Measurements from ENCODE around the gene KCNG2. TPM values are rescaled to one million over a fixed set of nuclear protein-coding genes. Genes with fewer than 3 reads are reported as not detected.
A peak's percentile ranks its signal among the peaks of the same experiment; 100 is the strongest.

The KCNG2 gene
- total RNA-seq, 2 donors from 2014 or later = not detected

GRCh38 chr18:79904357-79905147 lies 106.8 kb downstream of the KCNG2 start:
- TF ChIP-seq CTCF (IDR thresholded peaks at IDR 0.05) (no peak), POLR2A (IDR thresholded peaks at IDR 0.05) (no peak)
- H3K27ac ChIP-seq = no peak overlapping the region
- ATAC-seq = no peak

DNA sequence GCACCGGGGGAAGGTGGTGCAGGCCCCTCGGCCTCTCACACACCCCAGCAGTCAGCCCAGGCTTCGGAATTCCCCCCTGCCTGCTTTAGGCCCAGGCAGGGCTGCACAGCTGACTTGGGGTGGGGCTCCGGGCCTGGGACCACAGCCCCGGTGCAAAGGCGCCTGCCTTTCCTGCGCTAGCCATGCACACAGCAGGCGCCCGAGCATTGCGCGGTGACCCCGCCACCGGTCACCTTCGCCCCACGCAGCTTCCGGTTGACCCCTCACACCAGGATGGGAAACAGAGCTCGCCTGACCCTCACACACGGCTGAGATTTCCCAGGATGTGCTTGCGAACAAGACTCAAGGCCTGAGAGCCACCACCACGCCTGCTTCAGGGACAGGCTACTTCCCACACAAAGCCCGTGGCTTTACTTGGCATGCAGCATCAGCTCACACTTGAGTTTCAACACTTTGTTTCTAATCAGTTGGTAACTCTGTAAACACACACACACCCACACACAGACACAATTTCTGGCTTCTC lies 107.7 kb downstream of the KCNG2 start:
- TF ChIP-seq POLR2A (IDR thresholded peaks at IDR 0.05) (no peak), CTCF (IDR thresholded peaks at IDR 0.05) (no peak)
- Histone ChIP-seq H3K4me3 (no peak overlapping the region), H3K9me3 (peaks cover 0 to under 1% (median 0%) of the 10 kb centered on the region in 3 donors), H3K4me1 (no peaks in the 10 kb centered on the region), H3K36me3 (replicated peaks in 1 of 2; ENCODE audit: insufficient read depth in 1 of 2, low read depth in 2 of 2) (peaks cover 9 to 11% of the 10 kb centered on the region in 2 donors), H3K27ac (no peak overlapping the region), H3K27me3 (no peaks in the 10 kb centered on the region)
- DNase-seq (peak in 1 of 4 donors; percentile 5), ATAC-seq (no peak)
- intact Hi-C loops (cut with DNase I) = no loop called here
- WGBS, 2 donors = 93% methylated on average over 11 to 21 of the region's 21 CpGs

More at GRCh38 chr18:79904357-79905147, 106.8 kb downstream of the KCNG2 start:
- Histone ChIP-seq H3K4me3 (no peak overlapping the region), H3K27me3 (no peaks in the 10 kb centered on the region), H3K36me3 (replicated peaks in 1 of 2; ENCODE audit: insufficient read depth in 1 of 2, low read depth in 2 of 2) (peaks cover 9 to 11% of the 10 kb centered on the region in 2 donors), H3K9me3 (peaks cover 0 to 8% (median 0%) of the 10 kb centered on the region in 3 donors), H3K4me1 (no peaks in the 10 kb centered on the region)
- peak in 1 of 4 donors; percentile 5 for DNase-seq
- WGBS, 2 donors = 95 to 96% methylated on average over 4 to 27 of the region's 27 CpGs
- intact Hi-C loops (cut with DNase I) = no loop called here

DNA sequence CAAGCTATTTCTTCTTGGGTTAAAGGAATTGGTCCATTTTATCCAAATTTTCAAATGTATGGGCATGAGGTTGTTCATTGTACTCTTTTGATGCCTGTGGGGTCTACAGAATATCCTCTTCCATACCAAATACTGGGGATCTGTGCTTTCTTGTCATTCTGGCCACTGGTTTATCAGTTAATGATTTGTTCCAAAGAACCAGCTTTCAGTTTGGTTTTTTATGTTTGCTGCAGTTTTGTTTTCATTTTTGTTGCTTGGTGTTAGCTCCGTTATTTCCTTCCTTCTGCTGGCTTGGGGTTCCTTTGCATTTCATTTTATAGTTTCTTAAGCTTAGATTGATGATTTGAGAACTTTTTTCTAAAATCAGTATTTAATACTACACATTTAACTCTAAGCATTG lies 108.3 kb downstream of the KCNG2 start:
- intact Hi-C loops (cut with DNase I) = no loop called here
- DNase-seq (no peak), ATAC-seq (no peak)
- TF ChIP-seq CTCF (IDR thresholded peaks at IDR 0.05) = no peak
- no peak for TF ChIP-seq POLR2A (IDR thresholded peaks at IDR 0.05)
- Histone ChIP-seq H3K36me3 (replicated peaks in 1 of 2; ENCODE audit: insufficient read depth in 1 of 2, low read depth in 2 of 2) (peaks cover 9 to 11% of the 10 kb centered on the region in 2 donors), H3K4me3 (no peak overlapping the region), H3K27me3 (no peaks in the 10 kb centered on the region), H3K9me3 (no peaks in the 10 kb centered on the region), H3K27ac (no peak overlapping the region), H3K4me1 (no peaks in the 10 kb centered on the region)
- WGBS, 2 donors = 84 to 92% methylated on average over 1 of the region's 1 CpG

DNA sequence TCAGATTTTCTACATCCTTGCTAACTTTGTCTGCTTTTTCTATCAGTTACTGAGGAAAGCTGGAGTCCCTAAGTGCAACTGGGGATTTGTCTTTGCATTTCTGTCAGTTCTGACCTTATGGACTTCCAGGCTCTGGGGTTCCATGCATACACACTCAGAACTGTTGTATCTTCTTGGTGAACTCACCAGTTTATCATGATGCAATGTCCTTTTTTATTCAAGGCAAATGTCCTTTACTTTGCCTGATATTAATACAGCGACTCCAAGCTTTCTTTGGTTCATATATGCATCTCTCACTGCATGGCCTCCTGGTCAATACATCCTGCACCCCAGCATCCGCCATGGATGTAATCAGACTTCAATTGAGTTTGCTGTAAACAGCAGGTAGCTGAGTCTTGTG lies 109.0 kb downstream of the KCNG2 start:
- intact Hi-C loops (cut with DNase I) = no loop called here
- Histone ChIP-seq H3K4me3 (no peak overlapping the region), H3K27ac (no peak overlapping the region), H3K27me3 (no peaks in the 10 kb centered on the region), H3K4me1 (no peaks in the 10 kb centered on the region), H3K36me3 (replicated peaks in 1 of 2; ENCODE audit: insufficient read depth in 1 of 2, low read depth in 2 of 2) (peaks cover 9 to 11% of the 10 kb centered on the region in 2 donors), H3K9me3 (no peaks in the 10 kb centered on the region)
- no peak for ATAC-seq
- 98 to 100% methylated on average over 2 of the region's 2 CpGs for WGBS, 2 donors
- DNase-seq = no peak
- TF ChIP-seq POLR2A (IDR thresholded peaks at IDR 0.05) (no peak), CTCF (IDR thresholded peaks at IDR 0.05) (no peak)

All from body of pancreas (tissue), 4 donors.